B cell (primary cell): ENCODE results near the gene PRDM2. TPM values are rescaled to one million over a fixed set of nuclear protein-coding genes. Genes with fewer than 3 reads are reported as not detected.
A peak's percentile ranks its signal among the peaks of the same experiment; 100 is the strongest.

Source experiments
- ATAC-seq: fragments of 200-7000 bp; cut with Tn5 transposase; one replicate; pipeline ENCODE4 v1.10.0; 2021; ENCODE audit warnings: low read depth, mild to moderate bottlenecking, moderate number of reproducible peaks, moderate library complexity
- CTCF ChIA-PET: fragments of 350-600 bp; sonication (Branson Sonifier 250); formaldehyde crosslinking; loops from one replicate; lab custom pipeline; 2021; ENCODE audit warnings: antibody characterized with exemption, inconsistent platforms; lab: Charles Lee
- POLR2A ChIA-PET: fragments of 350-600 bp; sonication (Branson Sonifier 250); formaldehyde crosslinking; loops from one replicate; lab custom pipeline; 2021; ENCODE audit warnings: antibody characterized with exemption; lab: Charles Lee
- DNase-seq: peaks from one replicate; pipeline ENCODE4 v3.0.0; 2013
- H2AFZ ChIP-seq: 2 replicates; pipeline ENCODE4 v1.6.1; 2012; ENCODE audit warnings: mild to moderate bottlenecking, low read depth, low read length; ENCODE audit not compliant: insufficient read depth, poor library complexity, severe bottlenecking
- H3K27ac ChIP-seq, 2 donors: 1 replicate in 1 of 2; 2 replicates in 1 of 2; pipeline ENCODE4 v1.5.1; 2012 to 2013; ENCODE audit warnings: low read length in 2 of 2, mild to moderate bottlenecking in 2 of 2, moderate library complexity in 1 of 2
- H3K27me3 ChIP-seq, 4 experiments: fragments of 200-600 bp in 1 of 4; sonication (generic) in 1 of 4; replicated peaks in 1 of 4; 1 replicate in 2 of 4; 2 replicates in 2 of 4; pipeline versions ENCODE4 v1.6.1 to v1.7.0; 2013 to 2016; ENCODE audit warnings: low read length in 3 of 4, mild to moderate bottlenecking in 2 of 4, mixed read lengths in 1 of 4, moderate library complexity in 1 of 4; ENCODE audit not compliant: insufficient read depth in 4 of 4, control insufficient read depth in 3 of 4; ENCODE audit errors: control extremely low read depth in 1 of 4
- H3K36me3 ChIP-seq, 2 experiments: replicated peaks in 1 of 2; 1 replicate in 1 of 2; 2 replicates in 1 of 2; pipeline versions ENCODE4 v1.6.1 to v1.7.1; 2013; ENCODE audit warnings: low read length in 1 of 2; ENCODE audit not compliant: insufficient read depth in 2 of 2, control insufficient read depth in 1 of 2; ENCODE audit errors: control extremely low read depth in 1 of 2, extremely low read depth in 1 of 2
- H3K4me1 ChIP-seq, 2 donors: fragments of 200-600 bp in 1 of 2; sonication (generic) in 1 of 2; 1 replicate in 1 of 2; 2 replicates in 1 of 2; pipeline versions ENCODE4 v1.5.1 to v1.6.1; 2013 to 2017; ENCODE audit warnings: low read length in 2 of 2; ENCODE audit not compliant: control insufficient read depth in 2 of 2, insufficient read depth in 2 of 2
- H3K4me2 ChIP-seq: replicated peaks from 2 replicates; pipeline ENCODE3; 2012; ENCODE audit warnings: mild to moderate bottlenecking, low read depth, low read length; ENCODE audit not compliant: poor library complexity, severe bottlenecking
- H3K4me3 ChIP-seq, 5 experiments: fragments of 200-600 bp in 1 of 5; sonication (generic) in 1 of 5; 1 replicate in 3 of 5; 2 replicates in 2 of 5; pipeline versions ENCODE4 v1.5.1 to v1.7.0; 2011 to 2016; ENCODE audit warnings: low read length in 4 of 5, mild to moderate bottlenecking in 4 of 5, low read depth in 2 of 5, control low read depth in 1 of 5, moderate library complexity in 1 of 5; ENCODE audit not compliant: insufficient read depth in 1 of 5; ENCODE audit errors: control extremely low read depth in 1 of 5, extremely low read depth in 1 of 5
- H3K79me2 ChIP-seq: fragments of 200-600 bp; sonication (generic); one replicate; pipeline ENCODE4 v1.6.0; 2016; ENCODE audit warnings: low read length; ENCODE audit not compliant: control insufficient read depth, insufficient read depth
- H3K9ac ChIP-seq: fragments of 200-600 bp; sonication (generic); 2 replicates; pipeline ENCODE4 v1.6.1; 2017; ENCODE audit warnings: mild to moderate bottlenecking, low read length, moderate library complexity
- H3K9me3 ChIP-seq, 3 donors: one replicate each; pipeline versions ENCODE4 v1.6.1 to v1.7.1; 2013; ENCODE audit warnings: low read length in 2 of 3; ENCODE audit not compliant: control insufficient read depth in 2 of 3, insufficient read depth in 1 of 3; ENCODE audit errors: control extremely low read depth in 1 of 3
- H4K20me1 ChIP-seq: 2 replicates; pipeline ENCODE4 v1.6.0; 2012; ENCODE audit warnings: mild to moderate bottlenecking, low read length; ENCODE audit not compliant: insufficient read depth, control insufficient read depth, poor library complexity, severe bottlenecking
- H3K27ac Mint-ChIP-seq: one replicate; pipeline ENCODE4 v1.8.0; 2021; ENCODE audit warnings: mixed read lengths
- H3K27me3 Mint-ChIP-seq: one replicate; pipeline ENCODE4 v1.8.0; 2021; ENCODE audit warnings: mixed read lengths
- H3K4me1 Mint-ChIP-seq: one replicate; pipeline ENCODE4 v1.8.0; 2021; ENCODE audit warnings: mixed read lengths
- H3K4me3 Mint-ChIP-seq: one replicate; pipeline ENCODE4 v1.8.0; 2021; ENCODE audit warnings: mixed read lengths
- H3K9me3 Mint-ChIP-seq: one replicate; pipeline ENCODE4 v1.8.0; 2022; ENCODE audit warnings: mixed read lengths; ENCODE audit not compliant: insufficient read depth
- EZH2 ChIP-seq: IDR thresholded peaks from 2 replicates; pipeline ENCODE4 v1.6.1; 2012; ENCODE audit warnings: borderline replicate concordance, low read depth, mild to moderate bottlenecking, moderate library complexity, low read length; ENCODE audit not compliant: insufficient read depth, poor library complexity, severe bottlenecking
- WGBS: methylation state at CpG from one replicate; pipeline ENCODE4 v1.1.5; 2013; ENCODE audit warnings: missing lambda C conversion rate; ENCODE audit not compliant: insufficient coverage; 5-methylcytosine and 5-hydroxymethylcytosine counted together
- intact Hi-C: fragments of 100-400 bp; cut with micrococcal nuclease; formaldehyde crosslinking; loops from one replicate; pipeline ENCODE4 v1.10.0; 2022
- polyA plus RNA-seq: library from polyadenylated mRNA; depleted of rRNA; stranded (reverse); fragments of >200 nt; gene quantifications from 2 replicates; pipeline ENCODE4 v1.2.3, GENCODE V29; 2012
- total RNA-seq, 2 donors: library from RNA; stranded (reverse); fragments of 120-200 nt in 1 of 2; gene quantifications; 1 replicate in 1 of 2; 2 replicates in 1 of 2; pipeline versions ENCODE4 v1.2.3 to v1.2.4, GENCODE V29; 2013 to 2022
- TF ChIP-seq, protein P1 (sequence below): fragments of 200-600 bp; IDR thresholded peaks from one replicate; pipeline ENCODE4 v1.8.0; 2022; ENCODE audit warnings: antibody characterized with exemption, mild to moderate bottlenecking

Gene PRDM2
- total and polyA plus RNA-seq, 2 donors (not counting 1 experiment from before 2014, with no cell fraction given), result 50.1 to 432 TPM

GRCh38 chr1:13808729-13809131, 108.7 kb downstream of the PRDM2 start:
- 50% methylated on average over 7 of the region's 7 CpGs for WGBS
- DNase-seq (no peak), ATAC-seq (no peak)
- Histone ChIP-seq H3K4me3 (no peak overlapping the region), H3K9ac (no peak overlapping the region), H3K27me3 (no peaks in the 10 kb centered on the region), H3K9me3 (no peaks in the 10 kb centered on the region), H3K4me2 (no peak overlapping the region), H3K4me1 (peaks cover 0 to 19% of the 10 kb centered on the region in 2 donors), H2AFZ (no peak overlapping the region), H4K20me1 (peaks cover 43% of the 10 kb centered on the region), H3K36me3 (peaks cover 0 to 5% of the 10 kb centered on the region in 2 experiments), H3K79me2 (peaks cover 32% of the 10 kb centered on the region), H3K27ac (no peak overlapping the region)
- no peaks in the 10 kb centered on the region for H3K9me3 Mint-ChIP-seq
- CTCF ChIA-PET, result no interaction called here
- TF ChIP-seq EZH2, result no peak
- intact Hi-C loops, result no loop called here
- H3K4me1 Mint-ChIP-seq, result peaks cover 54% of the 10 kb centered on the region
- peak overlapping the region; percentile 20 for H3K27ac Mint-ChIP-seq
- H3K27me3 Mint-ChIP-seq, result no peaks in the 10 kb centered on the region
- H3K4me3 Mint-ChIP-seq, result no peak overlapping the region
- POLR2A ChIA-PET, result interaction anchor here (0.7 kb wide), 1 partner anchor 18 kb away, joined by 5 read pairs; no protein-coding TSS in a partner anchor

DNA sequence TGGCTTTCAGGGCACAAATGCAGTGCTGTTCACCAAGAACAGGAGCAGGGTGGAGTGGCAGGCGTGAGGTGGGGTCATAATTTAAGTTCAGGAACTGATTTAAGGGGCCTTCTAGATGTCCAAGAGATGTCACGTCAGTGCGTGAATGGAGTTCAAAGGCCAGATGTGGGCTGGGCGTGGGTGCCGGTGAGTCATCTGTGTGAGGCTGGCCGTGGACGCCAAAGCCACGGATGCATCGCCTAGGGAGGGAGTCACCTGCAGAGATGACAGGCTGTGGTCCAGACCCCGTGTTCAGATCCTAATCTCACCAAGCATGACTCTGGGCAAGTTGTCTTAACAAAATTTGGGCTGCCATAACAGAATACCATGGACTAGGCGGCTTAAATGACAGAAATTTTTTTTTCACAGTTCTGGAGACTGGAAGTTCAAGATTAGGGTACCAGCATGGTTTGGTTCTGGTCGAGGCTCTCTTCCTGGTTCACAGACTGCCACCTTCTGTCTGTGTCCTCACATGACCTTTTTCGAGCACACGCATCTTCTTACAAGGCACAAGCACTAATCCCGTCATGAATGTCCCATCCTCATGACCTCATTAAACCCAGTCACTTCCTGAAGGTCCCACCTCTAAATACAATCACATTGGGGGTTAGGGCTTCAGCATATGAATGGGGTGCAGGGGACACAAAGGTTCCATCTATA, 109.6 kb downstream of the PRDM2 start:
- Histone ChIP-seq H3K4me1 (peaks cover 0 to 20% of the 10 kb centered on the region in 2 donors), H3K79me2 (peaks cover 39% of the 10 kb centered on the region), H4K20me1 (peaks cover 44% of the 10 kb centered on the region), H2AFZ (no peak overlapping the region), H3K4me3 (no peak overlapping the region), H3K9me3 (no peaks in the 10 kb centered on the region), H3K9ac (no peak overlapping the region), H3K27me3 (no peaks in the 10 kb centered on the region), H3K27ac (no peak overlapping the region), H3K4me2 (no peak overlapping the region), H3K36me3 (peaks cover 0 to 5% of the 10 kb centered on the region in 2 experiments)
- Mint-ChIP-seq H3K4me1 (peaks cover 55% of the 10 kb centered on the region), H3K4me3 (no peak overlapping the region), H3K27me3 (no peaks in the 10 kb centered on the region), H3K9me3 (no peaks in the 10 kb centered on the region), H3K27ac (peak overlapping the region; percentile 61)
- intact Hi-C loops, result loop anchor here (5.0 kb wide), 1 partner anchor 342 kb away; no protein-coding TSS in a partner anchor
- no peak for ATAC-seq
- ChIA-PET CTCF (interaction anchor here (1.0 to 1.4 kb wide), 2 partner anchors 8 to 84 kb away, joined by 3 to 5 read pairs; no protein-coding TSS in a partner anchor), POLR2A (interaction anchor here (0.6 kb wide), 1 partner anchor 11 kb away, joined by 3 read pairs; no protein-coding TSS in a partner anchor)
- 88% methylated on average over 14 of the region's 15 CpGs for WGBS
- TF ChIP-seq, protein P1, sequence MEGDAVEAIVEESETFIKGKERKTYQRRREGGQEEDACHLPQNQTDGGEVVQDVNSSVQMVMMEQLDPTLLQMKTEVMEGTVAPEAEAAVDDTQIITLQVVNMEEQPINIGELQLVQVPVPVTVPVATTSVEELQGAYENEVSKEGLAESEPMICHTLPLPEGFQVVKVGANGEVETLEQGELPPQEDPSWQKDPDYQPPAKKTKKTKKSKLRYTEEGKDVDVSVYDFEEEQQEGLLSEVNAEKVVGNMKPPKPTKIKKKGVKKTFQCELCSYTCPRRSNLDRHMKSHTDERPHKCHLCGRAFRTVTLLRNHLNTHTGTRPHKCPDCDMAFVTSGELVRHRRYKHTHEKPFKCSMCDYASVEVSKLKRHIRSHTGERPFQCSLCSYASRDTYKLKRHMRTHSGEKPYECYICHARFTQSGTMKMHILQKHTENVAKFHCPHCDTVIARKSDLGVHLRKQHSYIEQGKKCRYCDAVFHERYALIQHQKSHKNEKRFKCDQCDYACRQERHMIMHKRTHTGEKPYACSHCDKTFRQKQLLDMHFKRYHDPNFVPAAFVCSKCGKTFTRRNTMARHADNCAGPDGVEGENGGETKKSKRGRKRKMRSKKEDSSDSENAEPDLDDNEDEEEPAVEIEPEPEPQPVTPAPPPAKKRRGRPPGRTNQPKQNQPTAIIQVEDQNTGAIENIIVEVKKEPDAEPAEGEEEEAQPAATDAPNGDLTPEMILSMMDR, result no peak
- no peak for TF ChIP-seq EZH2
- peak; percentile 17 for DNase-seq
